BE2C (cell line): Measurements from ENCODE around the gene MLANA.

Source experiments
- DNase-seq: peaks from one replicate; pipeline ENCODE4 v3.0.0-alpha.2; 2020
- H3K27me3 ChIP-seq: fragments of 250-450 bp; sonication (Bioruptor Pico); 2 replicates; pipeline ENCODE4 v1.5.1; 2020; ENCODE audit warnings: mild to moderate bottlenecking
- H3K36me3 ChIP-seq: fragments of 250-450 bp; sonication (Bioruptor Pico); 2 replicates; pipeline ENCODE4 v1.5.1; 2020; ENCODE audit warnings: mild to moderate bottlenecking
- H3K4me1 ChIP-seq: fragments of 250-450 bp; sonication (Bioruptor Pico); 2 replicates; pipeline ENCODE4 v1.5.1; 2020
- H3K4me3 ChIP-seq: 2 replicates; pipeline ENCODE4 v1.5.1; 2011; ENCODE audit warnings: low read depth, low read length
- H3K9me3 ChIP-seq: fragments of 250-450 bp; sonication (Bioruptor Pico); 2 replicates; pipeline ENCODE4 v1.5.1; 2020
- TF ChIP-seq, protein P1 (sequence below): IDR thresholded peaks from 2 replicates; pipeline ENCODE4 v1.5.1; 2012; ENCODE audit warnings: mild to moderate bottlenecking, low read depth, low read length

MLANA gene

DNA sequence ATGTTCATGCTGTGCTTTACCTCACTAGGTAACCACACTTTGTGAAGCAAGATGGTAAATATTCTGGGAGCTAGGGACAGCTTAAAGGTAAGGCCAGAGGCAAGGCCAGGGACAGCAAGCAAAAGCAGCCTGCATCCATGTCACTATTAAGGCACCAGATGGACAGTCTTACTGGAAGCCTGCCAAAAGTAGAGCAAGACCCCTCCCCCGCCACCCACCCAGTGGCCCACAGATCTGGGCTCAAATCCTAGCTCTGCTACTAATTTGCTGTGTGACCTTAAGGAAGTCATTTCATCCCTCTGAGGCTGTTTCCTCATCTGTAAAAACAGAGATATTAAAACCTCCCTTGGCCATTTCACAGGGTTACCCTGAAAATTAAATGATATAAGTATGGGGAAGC lies 44.6 kb upstream of the MLANA start:
- Histone ChIP-seq H3K27me3 (no peaks in the 10 kb centered on the region), H3K36me3 (no peaks in the 10 kb centered on the region), H3K4me1 (peaks cover 3% of the 10 kb centered on the region; the same call in 1 of the 2 replicates), H3K4me3 (no peak overlapping the region), H3K9me3 (no peaks in the 10 kb centered on the region)
- peak; percentile 24 for DNase-seq
- TF ChIP-seq, protein P1, sequence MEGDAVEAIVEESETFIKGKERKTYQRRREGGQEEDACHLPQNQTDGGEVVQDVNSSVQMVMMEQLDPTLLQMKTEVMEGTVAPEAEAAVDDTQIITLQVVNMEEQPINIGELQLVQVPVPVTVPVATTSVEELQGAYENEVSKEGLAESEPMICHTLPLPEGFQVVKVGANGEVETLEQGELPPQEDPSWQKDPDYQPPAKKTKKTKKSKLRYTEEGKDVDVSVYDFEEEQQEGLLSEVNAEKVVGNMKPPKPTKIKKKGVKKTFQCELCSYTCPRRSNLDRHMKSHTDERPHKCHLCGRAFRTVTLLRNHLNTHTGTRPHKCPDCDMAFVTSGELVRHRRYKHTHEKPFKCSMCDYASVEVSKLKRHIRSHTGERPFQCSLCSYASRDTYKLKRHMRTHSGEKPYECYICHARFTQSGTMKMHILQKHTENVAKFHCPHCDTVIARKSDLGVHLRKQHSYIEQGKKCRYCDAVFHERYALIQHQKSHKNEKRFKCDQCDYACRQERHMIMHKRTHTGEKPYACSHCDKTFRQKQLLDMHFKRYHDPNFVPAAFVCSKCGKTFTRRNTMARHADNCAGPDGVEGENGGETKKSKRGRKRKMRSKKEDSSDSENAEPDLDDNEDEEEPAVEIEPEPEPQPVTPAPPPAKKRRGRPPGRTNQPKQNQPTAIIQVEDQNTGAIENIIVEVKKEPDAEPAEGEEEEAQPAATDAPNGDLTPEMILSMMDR = no peak

DNA sequence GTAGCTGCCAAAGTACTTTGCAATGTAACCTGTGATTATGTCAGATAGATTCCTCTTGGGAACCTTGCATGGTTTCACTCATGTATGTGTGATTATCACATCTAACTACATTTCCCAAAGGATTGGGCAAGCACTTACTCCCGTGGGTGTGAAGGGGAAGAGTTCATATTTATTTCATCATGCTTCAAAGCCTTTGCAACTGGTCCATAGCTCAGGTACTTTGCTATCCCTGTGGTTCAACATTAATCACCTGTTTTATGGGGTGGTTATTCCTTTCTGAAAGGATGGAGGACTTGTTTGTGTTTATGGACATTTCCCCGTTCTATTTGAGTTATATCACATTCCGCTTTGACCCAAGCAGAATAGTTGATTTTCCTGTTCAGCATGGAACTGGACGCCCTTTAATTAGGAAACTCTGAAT lies 44.2 kb upstream of the MLANA start:
- Histone ChIP-seq H3K4me3 (no peak overlapping the region), H3K36me3 (no peaks in the 10 kb centered on the region), H3K4me1 (peaks cover 3% of the 10 kb centered on the region; the same call in 1 of the 2 replicates), H3K27me3 (no peaks in the 10 kb centered on the region), H3K9me3 (no peaks in the 10 kb centered on the region)
- TF ChIP-seq, protein P1 = no peak
- DNase-seq = no peak

DNA sequence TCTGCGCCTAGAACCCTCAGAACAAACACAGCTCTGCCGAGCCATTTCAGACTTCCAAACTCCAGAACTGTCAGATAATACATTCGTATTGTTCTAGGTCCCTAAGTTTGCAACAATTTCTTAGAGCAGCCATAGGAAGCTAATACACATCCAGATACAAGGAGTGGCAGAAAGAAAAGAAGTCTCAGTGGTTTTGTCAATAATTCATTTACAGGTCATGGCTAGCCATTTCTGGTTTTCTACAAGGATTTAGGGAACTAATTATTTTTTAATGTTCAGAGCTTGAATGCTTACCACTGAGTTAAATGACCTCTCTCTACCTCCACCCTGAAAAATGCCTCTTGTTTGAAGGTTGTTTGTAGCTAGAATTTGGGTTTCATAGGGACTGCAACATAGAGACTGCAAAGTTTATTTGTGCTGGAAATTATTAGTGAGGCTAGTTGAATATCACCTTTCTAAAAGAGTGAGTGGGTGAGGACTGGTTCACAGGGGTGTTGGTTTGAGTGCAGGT lies 42.3 kb upstream of the MLANA start:
- Histone ChIP-seq H3K4me3 (no peak overlapping the region), H3K4me1 (peaks cover 3% of the 10 kb centered on the region; the same call in 1 of the 2 replicates), H3K36me3 (no peaks in the 10 kb centered on the region), H3K27me3 (no peaks in the 10 kb centered on the region), H3K9me3 (no peaks in the 10 kb centered on the region)
- no peak for DNase-seq
- TF ChIP-seq, protein P1 = no peak

DNA sequence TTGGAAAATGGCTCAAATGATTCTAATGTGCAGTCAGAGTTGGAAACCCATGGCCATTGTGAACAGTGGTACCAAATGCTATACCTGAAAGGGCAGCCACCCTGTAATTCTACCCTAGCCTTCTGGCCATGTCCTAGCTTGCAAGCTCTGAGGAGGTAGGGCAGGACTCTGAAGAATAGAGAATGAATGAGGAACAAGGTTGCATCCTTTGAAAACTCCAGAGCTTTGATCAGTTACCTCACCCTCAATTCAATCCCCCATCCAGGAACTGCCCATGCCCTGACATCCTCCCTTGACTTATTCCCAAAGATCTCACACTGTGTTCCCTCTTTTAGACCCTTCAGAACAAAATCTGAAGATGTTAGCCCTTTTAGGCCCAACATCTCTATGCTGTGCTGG lies 40.0 kb upstream of the MLANA start:
- TF ChIP-seq, protein P1 = no peak
- no peak overlapping the region for H3K4me3 ChIP-seq
- peaks cover 3% of the 10 kb centered on the region; the same call in 1 of the 2 replicates for H3K4me1 ChIP-seq
- H3K9me3 ChIP-seq = no peaks in the 10 kb centered on the region
- H3K36me3 ChIP-seq = no peaks in the 10 kb centered on the region
- no peak for DNase-seq
- H3K27me3 ChIP-seq = no peaks in the 10 kb centered on the region

DNA sequence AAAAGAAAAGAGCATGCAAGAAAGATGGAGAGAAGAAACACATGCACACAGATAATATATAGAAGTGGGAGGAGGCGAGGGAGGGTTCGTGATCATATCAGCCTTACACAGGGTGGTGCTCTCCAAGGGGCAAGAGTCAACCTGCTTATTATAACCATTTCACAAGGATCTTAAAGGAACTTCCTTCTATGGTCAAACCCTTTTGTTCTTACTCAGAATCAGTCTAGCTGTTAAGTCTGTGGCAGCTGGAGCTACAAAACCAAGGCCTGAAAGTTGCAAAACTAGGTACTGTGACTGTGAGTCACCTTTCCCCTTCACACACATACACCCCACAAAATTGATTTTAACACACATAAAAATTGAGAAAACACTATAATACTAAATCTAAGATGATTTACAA lies 39.2 kb upstream of the MLANA start:
- no peaks in the 10 kb centered on the region for H3K36me3 ChIP-seq
- H3K4me3 ChIP-seq = no peak overlapping the region
- no peaks in the 10 kb centered on the region for H3K9me3 ChIP-seq
- H3K4me1 ChIP-seq = peaks cover 3% of the 10 kb centered on the region; the same call in 1 of the 2 replicates
- DNase-seq = no peak
- TF ChIP-seq, protein P1 = no peak
- H3K27me3 ChIP-seq = no peaks in the 10 kb centered on the region

DNA sequence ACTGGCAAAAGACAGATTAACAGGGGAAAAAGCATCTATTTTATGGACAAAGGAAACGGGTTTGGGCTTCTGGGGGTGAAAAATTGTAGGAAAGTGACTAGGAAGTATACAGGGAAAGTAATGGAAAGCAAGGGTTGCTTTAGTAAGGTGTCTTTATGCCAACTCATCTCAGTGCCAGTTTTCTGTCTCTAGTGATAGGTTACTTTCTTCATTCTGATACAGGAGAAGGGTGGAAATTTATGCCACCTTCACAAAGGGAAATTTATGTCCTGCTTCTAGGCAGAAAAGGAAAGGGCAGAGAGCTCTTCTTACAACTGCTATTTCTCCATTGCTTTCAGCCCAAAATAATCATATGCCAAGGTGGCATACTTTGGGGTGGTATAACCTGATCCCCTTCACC lies 37.7 kb upstream of the MLANA start:
- Histone ChIP-seq H3K36me3 (no peaks in the 10 kb centered on the region), H3K9me3 (no peaks in the 10 kb centered on the region), H3K4me3 (no peak overlapping the region), H3K27me3 (no peaks in the 10 kb centered on the region), H3K4me1 (no peaks in the 10 kb centered on the region)
- DNase-seq = no peak
- TF ChIP-seq, protein P1 = no peak
